GM12892 (cell line): ENCODE results near the gene CCDC34.

Source experiments
- POLR2A ChIP-seq: IDR thresholded peaks from 2 replicates; pipeline ENCODE4 v1.6.1; 2011; ENCODE audit warnings: low read depth, low read length, control low read depth
- POLR2AphosphoS5 ChIP-seq: IDR thresholded peaks from 2 replicates; pipeline ENCODE4 v1.6.1; 2011; ENCODE audit warnings: low read depth, low read length, control low read depth

DNA sequence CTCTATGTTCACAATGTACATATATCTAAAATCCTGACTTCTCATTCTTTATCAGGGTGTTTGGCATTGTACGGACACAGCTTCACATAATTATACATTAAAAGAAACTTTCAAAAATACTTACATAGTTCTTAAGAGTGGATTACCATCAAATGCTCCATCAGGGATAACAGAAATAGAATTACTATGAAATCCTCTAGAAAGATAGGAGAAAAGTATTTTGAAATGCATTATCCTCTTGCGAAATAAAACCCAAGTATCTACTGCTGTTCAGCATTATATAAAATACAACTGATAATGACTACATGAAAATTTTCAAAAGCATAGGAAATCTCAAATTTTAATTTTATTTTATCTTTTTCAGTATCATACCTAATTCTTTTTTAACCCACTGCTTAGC lies 17.8 kb upstream of the CCDC34 start:
- no peak for TF ChIP-seq POLR2AphosphoS5
- no peak for TF ChIP-seq POLR2A
